ENCODE data around the gene PDCD7. TPM values are rescaled to one million over a fixed set of nuclear protein-coding genes. Genes with fewer than 3 reads are reported as not detected.

Gene PDCD7
- total RNA-seq, 1 experiment from 2014 or later = 9.5 TPM

DNA sequence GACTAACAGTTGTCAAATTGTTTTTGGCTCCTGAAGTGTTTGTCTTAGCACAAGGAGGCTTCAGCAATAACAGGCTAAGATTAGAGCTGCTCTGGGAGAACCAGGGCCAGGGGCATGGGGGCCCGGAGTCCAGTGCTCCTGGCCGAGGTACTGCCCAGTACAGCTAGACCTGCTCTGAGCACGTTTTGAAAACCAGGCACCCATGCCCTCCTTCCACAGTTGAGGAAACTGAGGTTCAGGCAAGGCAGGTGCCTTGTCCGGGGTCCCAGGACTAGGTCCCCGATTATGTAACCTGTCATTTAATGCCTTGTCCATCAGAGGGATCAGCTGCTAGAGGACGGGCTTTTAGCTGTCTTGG lies 37.9 kb downstream of the PDCD7 start:
- TF ChIP-seq EZH2 (IDR thresholded peaks at IDR 0.05; ENCODE audit: low read length, unreplicated experiment) (no peak), CTCF (conservative IDR thresholded peaks at IDR 0.05; ENCODE audit: low read depth, low read length) (no peak), EZH2phosphoT487 (IDR thresholded peaks at IDR 0.05; ENCODE audit: borderline replicate concordance, low read length) (no peak)
- Histone ChIP-seq H4K20me1 (ENCODE audit: low read length) (no peaks in the 10 kb centered on the region), H3K36me3 (ENCODE audit: low read depth, low read length) (no peaks in the 10 kb centered on the region; the same call in 1 of the 2 replicates), H2AFZ (ENCODE audit: low read length) (no peak overlapping the region), H3F3A (ENCODE audit: low read length, unreplicated experiment) (no peaks in the 10 kb centered on the region), H3K27ac (ENCODE audit: low read length) (no peak overlapping the region), H3K79me2 (ENCODE audit: low read length) (no peaks in the 10 kb centered on the region), H3K4me3 (ENCODE audit: low read length) (no peak overlapping the region), H3K9me3 (ENCODE audit: low read length) (no peaks in the 10 kb centered on the region), H3K4me2 (ENCODE audit: low read length) (no peak overlapping the region), H3K9ac (ENCODE audit: low read length) (no peak overlapping the region), H3K27me3 (ENCODE audit: low read length) (no peaks in the 10 kb centered on the region), H3K4me1 (ENCODE audit: insufficient read depth, low read length) (no peaks in the 10 kb centered on the region), H3K9me2 (replicated peaks; ENCODE audit: low read length) (no peaks in the 10 kb centered on the region)
- no TSS peak for BruUV-seq (replicated peaks)
- intact Hi-C loops (cut with micrococcal nuclease) = no loop called here
- ATAC-seq (no peak), DNase-seq (no peak)
- POLR2A ChIA-PET (ENCODE audit: unreplicated experiment) = no interaction called here
- CTCF ChIA-PET = no interaction called here

DNA sequence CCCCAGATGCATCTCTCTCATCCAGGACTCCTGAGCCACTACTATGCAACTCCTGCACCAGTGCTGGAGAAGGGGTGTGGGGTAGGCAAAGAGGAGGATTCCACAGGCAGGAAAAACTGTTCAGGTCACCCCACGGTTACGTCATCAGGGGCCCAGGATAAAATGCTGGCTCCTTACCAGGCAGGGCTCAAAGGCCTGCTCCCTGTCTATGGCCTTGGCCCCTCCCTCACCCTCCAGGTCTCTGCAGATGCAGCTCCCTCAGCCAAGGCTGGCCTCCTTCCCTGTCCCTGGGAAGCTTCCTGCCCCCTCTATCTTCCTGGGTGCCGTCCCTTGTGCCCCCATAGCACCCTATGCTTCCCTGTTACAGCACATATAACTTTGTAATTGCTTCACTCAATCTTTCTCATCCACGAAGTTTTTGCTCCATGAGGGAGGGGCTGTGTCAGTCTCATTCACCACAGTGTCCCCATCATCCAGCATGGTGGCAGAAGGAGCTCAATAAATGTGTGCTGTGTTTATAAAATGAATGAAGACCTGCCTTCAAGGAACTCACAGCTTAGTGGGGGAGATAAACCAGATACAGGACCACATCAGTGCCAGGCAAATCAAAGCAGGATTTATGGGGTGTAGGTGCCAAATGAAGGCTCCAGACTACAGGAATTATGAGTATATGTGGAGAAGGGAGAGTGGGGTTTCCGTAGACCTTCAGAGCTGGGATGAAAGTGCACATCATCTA lies 38.4 kb downstream of the PDCD7 start:
- no peak for ATAC-seq
- CTCF ChIA-PET = no interaction called here

More for the DNA sequence above, 38.4 kb downstream of the PDCD7 start:
- POLR2A ChIA-PET (ENCODE audit: unreplicated experiment) = no interaction called here
- Histone ChIP-seq H3K9ac (ENCODE audit: low read length) (no peak overlapping the region), H3K4me2 (ENCODE audit: low read length) (no peak overlapping the region), H3K27ac (ENCODE audit: low read length) (no peak overlapping the region), H3K36me3 (ENCODE audit: low read depth, low read length) (no peaks in the 10 kb centered on the region; the same call in 1 of the 2 replicates), H4K20me1 (ENCODE audit: low read length) (no peaks in the 10 kb centered on the region), H3K9me3 (ENCODE audit: low read length) (no peaks in the 10 kb centered on the region), H3K4me1 (ENCODE audit: insufficient read depth, low read length) (no peaks in the 10 kb centered on the region), H3K79me2 (ENCODE audit: low read length) (no peaks in the 10 kb centered on the region), H3K27me3 (ENCODE audit: low read length) (no peaks in the 10 kb centered on the region), H3K4me3 (ENCODE audit: low read length) (no peak overlapping the region), H2AFZ (ENCODE audit: low read length) (no peak overlapping the region), H3K9me2 (replicated peaks; ENCODE audit: low read length) (no peaks in the 10 kb centered on the region), H3F3A (ENCODE audit: low read length, unreplicated experiment) (no peaks in the 10 kb centered on the region)
- no TSS peak for BruUV-seq (replicated peaks)
- intact Hi-C loops (cut with micrococcal nuclease) = no loop called here
- TF ChIP-seq EZH2 (IDR thresholded peaks at IDR 0.05; ENCODE audit: low read length, unreplicated experiment) = no peak
- TF ChIP-seq CTCF (conservative IDR thresholded peaks at IDR 0.05; ENCODE audit: low read depth, low read length) = no peak
- TF ChIP-seq EZH2phosphoT487 (IDR thresholded peaks at IDR 0.05; ENCODE audit: borderline replicate concordance, low read length) = no peak
- DNase-seq = no peak
